Stimulated activated CD4-positive, alpha-beta T cell treated with anti-CD3 and anti-CD28 coated beads, Interleukin-15, amount 100 ng/mL, for 48 hours (primary cell): Measurements from ENCODE around the gene CCL26.
"Not testable (repeated sequence)": the region's sequence is repeated elsewhere in the genome, so short reads cannot be mapped to it uniquely, and the experiment has no call there.

Source experiments
- DNase-seq, 2 donors: peaks; one replicate each; pipeline ENCODE4 v3.0.0-alpha.2; 2020; ENCODE audit warnings: low read depth in 2 of 2

CCL26 gene

GRCh38 chr7:75738975-75739795 is 32.8 kb downstream of the CCL26 start:
- peak; percentile 98 for DNase-seq

- DNase-seq = peak; percentile 1 to 2
Measured at GRCh38 chr7:75738604-75738974, 33.4 kb downstream of the CCL26 start, which contains the start of gene HIP1. Gene HIP1, minus strand, starts transcription at chr7:75738941. Its CDS starts 21 bp downstream, at chr7:75738920.

- DNase-seq = no peak
Measured at GRCh38 chr7:75737856-75738603, 34.0 kb downstream of the CCL26 start.

- DNase-seq = no peak
Measured at GRCh38 chr7:75735581-75736350, 36.2 kb downstream of the CCL26 start.

- no peak for DNase-seq
Measured at GRCh38 chr7:75734586-75735458, 37.2 kb downstream of the CCL26 start.

GRCh38 chr7:75732764-75733630 is 39.0 kb downstream of the CCL26 start:
- no peak for DNase-seq

- no peak for DNase-seq
Measured at GRCh38 chr7:75732016-75732521, 39.9 kb downstream of the CCL26 start.

- no peak for DNase-seq
Measured at GRCh38 chr7:75729851-75730274, 42.1 kb downstream of the CCL26 start.

- DNase-seq = no peak
Measured at GRCh38 chr7:75727881-75728593, 44.0 kb downstream of the CCL26 start.

- not testable (repeated sequence) for DNase-seq
Measured at GRCh38 chr7:75727351-75727750, 44.7 kb downstream of the CCL26 start.

GRCh38 chr7:75725306-75725705 is 46.7 kb downstream of the CCL26 start:
- DNase-seq = no peak

GRCh38 chr7:75723444-75723843 is 48.6 kb downstream of the CCL26 start:
- DNase-seq = no peak

GRCh38 chr7:75722373-75722772 is 49.6 kb downstream of the CCL26 start:
- DNase-seq = no peak

GRCh38 chr7:75721922-75722321 is 50.1 kb downstream of the CCL26 start:
- not testable (repeated sequence) for DNase-seq

GRCh38 chr7:75721426-75721825 is 50.6 kb downstream of the CCL26 start:
- DNase-seq = no peak

GRCh38 chr7:75719626-75720025 is 52.4 kb downstream of the CCL26 start:
- no peak for DNase-seq
